Choroid plexus epithelial cell (primary cell): ENCODE measurements around the gene RABEP2.
"Not testable (repeated sequence)": the region's sequence is repeated elsewhere in the genome, so short reads cannot be mapped to it uniquely, and the experiment has no call there.

Source experiments
- DNase-seq: peaks from one replicate; pipeline ENCODE4 v3.0.0-alpha.2; 2010; ENCODE audit warnings: low read depth
- H3K4me3 ChIP-seq: 2 replicates; pipeline ENCODE4 v1.5.1; 2011; ENCODE audit warnings: low read depth, mild to moderate bottlenecking, control low read depth, low read length, moderate library complexity
- TF ChIP-seq, protein P1 (sequence below): conservative IDR thresholded peaks from 2 replicates; pipeline ENCODE4 v1.5.1; 2011; ENCODE audit warnings: low read depth, mild to moderate bottlenecking, control low read depth, inconsistent platforms, low read length, moderate library complexity

The RABEP2 gene

DNA sequence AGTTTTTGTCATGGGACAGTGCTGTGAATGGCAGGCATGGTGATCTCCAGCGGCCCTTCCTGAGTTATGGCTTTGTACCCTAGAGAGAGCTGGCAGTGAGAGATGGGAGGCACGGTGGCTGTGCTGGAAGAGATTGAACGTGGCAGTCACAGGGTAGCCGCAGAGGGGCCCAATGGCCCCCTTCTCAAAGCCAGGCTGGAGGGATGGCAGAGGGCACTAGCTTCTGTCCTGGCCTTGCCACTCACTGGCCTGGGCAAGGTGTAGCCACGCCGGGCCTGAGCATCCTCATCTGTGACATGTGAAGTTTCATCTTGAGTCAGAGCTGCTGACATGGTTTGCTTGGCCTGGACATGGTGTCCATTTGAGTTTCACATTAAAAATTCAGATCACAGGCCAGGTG lies 50.6 kb downstream of the RABEP2 start:
- TF ChIP-seq, protein P1, sequence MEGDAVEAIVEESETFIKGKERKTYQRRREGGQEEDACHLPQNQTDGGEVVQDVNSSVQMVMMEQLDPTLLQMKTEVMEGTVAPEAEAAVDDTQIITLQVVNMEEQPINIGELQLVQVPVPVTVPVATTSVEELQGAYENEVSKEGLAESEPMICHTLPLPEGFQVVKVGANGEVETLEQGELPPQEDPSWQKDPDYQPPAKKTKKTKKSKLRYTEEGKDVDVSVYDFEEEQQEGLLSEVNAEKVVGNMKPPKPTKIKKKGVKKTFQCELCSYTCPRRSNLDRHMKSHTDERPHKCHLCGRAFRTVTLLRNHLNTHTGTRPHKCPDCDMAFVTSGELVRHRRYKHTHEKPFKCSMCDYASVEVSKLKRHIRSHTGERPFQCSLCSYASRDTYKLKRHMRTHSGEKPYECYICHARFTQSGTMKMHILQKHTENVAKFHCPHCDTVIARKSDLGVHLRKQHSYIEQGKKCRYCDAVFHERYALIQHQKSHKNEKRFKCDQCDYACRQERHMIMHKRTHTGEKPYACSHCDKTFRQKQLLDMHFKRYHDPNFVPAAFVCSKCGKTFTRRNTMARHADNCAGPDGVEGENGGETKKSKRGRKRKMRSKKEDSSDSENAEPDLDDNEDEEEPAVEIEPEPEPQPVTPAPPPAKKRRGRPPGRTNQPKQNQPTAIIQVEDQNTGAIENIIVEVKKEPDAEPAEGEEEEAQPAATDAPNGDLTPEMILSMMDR = no peak
- DNase-seq = no peak

DNA sequence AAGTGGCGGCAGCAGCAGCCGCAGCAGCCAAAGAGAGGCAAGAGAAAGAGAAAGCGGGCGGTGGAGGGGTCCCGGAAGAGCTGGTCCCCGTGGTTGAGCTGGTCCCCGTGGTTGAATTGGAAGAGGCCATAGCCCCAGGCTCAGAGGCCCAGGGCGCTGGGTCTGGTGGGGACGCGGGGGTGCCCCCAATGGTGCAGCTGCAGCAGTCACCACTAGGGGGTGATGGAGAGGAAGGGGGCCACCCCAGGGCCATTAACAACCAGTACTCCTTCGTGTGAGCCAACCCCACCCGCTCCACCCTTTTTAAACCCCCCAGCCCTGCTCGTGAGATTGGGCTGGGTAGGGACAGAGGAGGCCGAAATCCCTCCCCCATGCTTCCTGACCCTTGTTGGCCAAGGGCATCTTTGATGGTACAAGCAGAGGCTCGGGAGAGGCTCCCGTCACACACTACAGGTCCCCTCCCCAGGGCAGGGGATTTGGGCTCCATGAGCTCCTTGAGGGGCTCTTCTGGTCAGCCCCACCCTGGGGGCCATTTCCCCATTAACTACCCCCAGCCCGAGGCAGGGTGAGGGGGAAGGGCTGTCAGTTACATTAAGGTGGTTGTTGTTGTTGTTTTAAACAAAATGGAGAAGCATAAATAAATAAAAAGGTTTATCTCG lies 51.4 kb downstream of the RABEP2 start:
- TF ChIP-seq, protein P1 = peak; percentile 72
- H3K4me3 ChIP-seq = no peak overlapping the region
- no peak for DNase-seq

More for the DNA sequence above, 50.6 kb downstream of the RABEP2 start:
- H3K4me3 ChIP-seq = no peak overlapping the region

DNA sequence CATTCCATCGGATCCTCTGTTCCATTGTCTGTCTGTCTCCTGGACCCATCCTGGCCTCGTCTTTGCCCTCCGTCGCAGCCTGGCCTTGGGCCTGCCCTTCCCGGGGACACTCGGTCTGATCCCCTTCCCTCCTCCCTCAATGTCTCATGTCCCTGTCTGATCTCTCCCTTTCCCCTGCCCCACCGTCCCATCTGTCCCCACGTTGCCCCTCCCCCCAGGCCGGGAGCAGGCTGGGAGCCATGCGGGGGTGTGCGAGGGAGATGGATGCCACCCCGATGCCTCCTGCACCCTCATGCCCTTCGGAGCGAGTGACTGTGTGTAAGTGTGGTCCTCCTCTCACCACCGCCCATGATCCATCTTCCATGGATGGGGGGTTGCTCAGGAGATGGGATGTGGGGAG lies 52.1 kb downstream of the RABEP2 start:
- no peak for DNase-seq
- no peak overlapping the region for H3K4me3 ChIP-seq
- TF ChIP-seq, protein P1 = no peak

DNA sequence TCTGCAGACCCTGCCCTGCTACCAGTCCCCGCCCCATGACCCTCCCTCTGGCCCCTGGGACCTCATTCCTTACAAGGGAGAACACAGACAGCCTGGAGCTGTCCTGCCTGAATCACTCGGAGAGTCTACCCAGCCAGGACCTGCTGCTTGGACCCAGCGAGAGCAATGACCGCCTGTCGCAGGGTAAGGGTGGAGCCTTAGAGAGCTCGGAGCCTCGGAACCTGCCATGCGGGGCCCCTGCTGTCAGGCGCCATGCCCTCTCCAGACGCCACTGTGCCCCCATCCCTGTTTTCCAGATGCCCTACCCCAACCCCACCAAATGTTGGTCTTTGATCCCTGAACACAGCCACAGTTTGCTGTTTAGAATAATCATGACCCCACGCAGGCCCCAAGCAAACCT lies 55.8 kb downstream of the RABEP2 start:
- TF ChIP-seq, protein P1 = no peak
- H3K4me3 ChIP-seq = no peak overlapping the region
- no peak for DNase-seq

DNA sequence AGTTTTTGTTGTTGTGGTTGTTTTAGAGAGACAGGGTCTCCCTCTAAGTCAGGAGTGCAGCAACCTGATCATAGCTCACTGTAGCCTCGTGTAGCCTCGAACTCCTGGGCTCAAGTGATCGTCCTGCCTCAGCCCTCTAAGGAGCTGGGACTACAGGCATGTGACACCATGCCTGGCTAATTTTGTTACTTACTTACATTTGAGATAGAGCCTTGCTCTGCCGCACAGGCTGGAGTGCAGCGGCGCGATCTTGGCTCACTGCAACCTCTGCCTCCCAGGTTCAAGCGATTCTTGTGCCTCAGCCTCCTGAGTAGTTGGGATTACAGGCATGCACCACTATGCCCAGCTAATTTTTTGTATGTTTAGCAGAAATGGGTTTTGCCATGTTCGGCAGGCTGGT lies 57.4 kb downstream of the RABEP2 start:
- H3K4me3 ChIP-seq, DNase-seq: not testable (repeated sequence)

DNA sequence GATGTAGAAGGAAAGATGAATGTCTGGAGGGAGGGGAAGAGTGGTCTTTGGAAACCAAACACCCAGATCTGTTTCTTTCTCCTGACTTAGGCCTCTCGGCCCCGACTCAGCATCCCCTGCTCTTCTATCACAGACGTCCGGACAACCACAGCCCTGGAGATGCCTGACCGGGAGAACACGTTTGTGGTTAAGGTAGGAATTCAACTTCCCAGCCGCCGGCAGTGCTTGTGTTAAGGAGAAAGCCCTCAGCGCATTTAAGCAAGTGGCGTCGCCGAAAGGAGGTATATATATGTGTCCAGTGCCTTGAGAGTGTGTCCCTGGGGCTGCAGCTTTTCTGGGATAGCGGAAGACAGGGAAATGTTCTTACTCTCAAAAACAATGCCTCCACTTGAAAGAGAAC lies 57.8 kb downstream of the RABEP2 start:
- TF ChIP-seq, protein P1 = no peak
- no peak overlapping the region for H3K4me3 ChIP-seq
- no peak for DNase-seq

DNA sequence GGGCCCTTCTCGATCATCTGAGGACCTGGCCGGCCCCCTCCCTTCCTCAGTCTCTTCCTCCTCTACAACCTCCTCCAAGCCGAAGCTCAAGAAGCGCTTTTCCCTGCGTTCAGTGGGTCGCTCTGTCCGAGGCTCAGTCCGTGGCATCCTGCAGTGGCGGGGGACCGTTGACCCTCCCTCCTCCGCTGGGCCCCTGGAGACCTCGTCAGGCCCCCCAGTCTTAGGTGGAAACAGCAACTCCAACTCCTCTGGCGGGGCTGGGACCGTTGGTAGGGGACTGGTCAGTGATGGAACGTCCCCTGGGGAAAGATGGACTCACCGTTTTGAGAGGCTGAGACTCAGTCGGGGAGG lies 58.6 kb downstream of the RABEP2 start:
- no peak for DNase-seq
- H3K4me3 ChIP-seq = no peak overlapping the region

More for the DNA sequence above, 58.6 kb downstream of the RABEP2 start:
- TF ChIP-seq, protein P1 = no peak
